K562 (cell line): ENCODE results near the gene HOXD9. TPM values are rescaled to one million over a fixed set of nuclear protein-coding genes. Genes with fewer than 3 reads are reported as not detected.

Source experiments
- ATAC-seq: fragments of 200-7000 bp; cut with Tn5 transposase; 3 replicates; pipeline ENCODE4 v1.9.1; 2020; ENCODE audit warnings: moderate library complexity
- BruUV-seq: library from RNA; stranded (reverse); fragments of 400-500 nt; replicated peaks from 2 replicates; lab custom pipeline; 2021; lab: Mats Ljungman, UMichigan
- CTCF ChIA-PET: fragments of 300-600 bp; formaldehyde crosslinking; extraction: SDS; loops from one replicate; lab custom pipeline; 2021; ENCODE audit warnings: low intra/inter-chr PET ratio; lab: Yijun Ruan, JAX
- POLR2A ChIA-PET: fragments of 300-600, 350-650 bp; sonication (Branson Sonifier 250); formaldehyde crosslinking; extraction: SDS; loops from one replicate; lab custom pipeline; 2021; ENCODE audit warnings: antibody characterized with exemption, inconsistent platforms; lab: Yijun Ruan, JAX
- DNase-seq, 4 experiments: peaks; one replicate each; pipeline versions ENCODE4 v3.0.0 to v3.0.0-alpha.2; 2011 to 2018; ENCODE audit warnings: low spot score in 3 of 4, mixed read lengths in 3 of 4; ENCODE audit errors: extremely low read depth in 1 of 4
- FAIRE-seq: peaks from 2 replicates; lab custom pipeline; 2011; peaks lifted over from hg19 to GRCh38; lab: Jason Lieb, UNC
- H2AFZ ChIP-seq: 2 replicates; pipeline ENCODE4 v1.6.0; 2011; ENCODE audit warnings: low read depth, low read length, control low read depth, inconsistent platforms
- H3K27ac ChIP-seq: fragments of 200-600 bp; 3 replicates; pipeline ENCODE4 v1.8.0; 2011; ENCODE audit warnings: low read depth, mild to moderate bottlenecking, control low read depth, inconsistent platforms, low read length, moderate library complexity, mixed read lengths; ENCODE audit errors: extremely low read depth
- H3K27me3 ChIP-seq, 2 experiments: fragments of 300-600 bp in 1 of 2; 2 replicates in 1 of 2; 3 replicates in 1 of 2; pipeline versions ENCODE4 v1.6.0 to v1.8.0; 2011; ENCODE audit warnings: inconsistent platforms in 2 of 2, low read length in 2 of 2, mild to moderate bottlenecking in 1 of 2, mixed read lengths in 1 of 2, moderate library complexity in 1 of 2; ENCODE audit not compliant: control insufficient read depth in 2 of 2, insufficient read depth in 2 of 2
- H3K36me3 ChIP-seq: fragments of 300-600 bp; 3 replicates; pipeline ENCODE4 v1.8.0; 2011; ENCODE audit warnings: mild to moderate bottlenecking, low read length, inconsistent platforms; ENCODE audit not compliant: control insufficient read depth, insufficient read depth
- H3K4me1 ChIP-seq, 2 experiments: fragments of 200-600 bp in 1 of 2; replicated peaks in 1 of 2; 2 replicates in 1 of 2; 3 replicates in 1 of 2; pipeline versions ENCODE4 v1.5.1 to v1.8.0; 2011; ENCODE audit warnings: inconsistent platforms in 2 of 2, low read length in 2 of 2, mild to moderate bottlenecking in 1 of 2, mixed read lengths in 1 of 2, moderate library complexity in 1 of 2; ENCODE audit not compliant: control insufficient read depth in 2 of 2, insufficient read depth in 2 of 2
- H3K4me2 ChIP-seq: 2 replicates; pipeline ENCODE4 v1.6.1; 2011; ENCODE audit warnings: low read length, control low read depth, inconsistent platforms, mixed read lengths; ENCODE audit not compliant: insufficient read depth
- H3K4me3 ChIP-seq: fragments of 200-600 bp; sonication (generic), shearing (Covaris generic); 2 replicates; pipeline ENCODE4 v1.5.1; 2016; ENCODE audit warnings: control low read depth, inconsistent platforms
- H3K79me2 ChIP-seq: fragments of 200-600 bp; 3 replicates; pipeline ENCODE4 v1.8.0; 2011; ENCODE audit warnings: low read length, inconsistent platforms; ENCODE audit not compliant: control insufficient read depth, insufficient read depth
- H3K9ac ChIP-seq, 2 experiments: 2 replicates each; pipeline versions ENCODE4 v1.6.0 to v1.6.1; 2011; ENCODE audit warnings: low read depth in 2 of 2, low read length in 2 of 2, control low read depth in 1 of 2, inconsistent platforms in 1 of 2, mild to moderate bottlenecking in 1 of 2, mixed read lengths in 1 of 2; ENCODE audit not compliant: insufficient read depth in 1 of 2
- H3K9me1 ChIP-seq: one replicate; pipeline ENCODE4 v1.6.0; 2011; ENCODE audit warnings: inconsistent platforms, mild to moderate bottlenecking, low read length, moderate library complexity; ENCODE audit not compliant: control insufficient read depth, insufficient read depth
- H3K9me3 ChIP-seq: replicated peaks from 2 replicates; pipeline ENCODE4 v1.5.1; 2011; ENCODE audit warnings: low read depth, low read length, inconsistent platforms; ENCODE audit not compliant: control insufficient read depth, insufficient read depth
- H4K20me1 ChIP-seq: replicated peaks from 2 replicates; pipeline ENCODE4 v1.6.1; 2011; ENCODE audit warnings: low read length, inconsistent platforms, mixed read lengths; ENCODE audit not compliant: control insufficient read depth, insufficient read depth
- ADNP ChIP-seq: fragments of 200-800 bp; sonication (Bioruptor generic); IDR thresholded peaks from 2 replicates; pipeline ENCODE4 v1.6.1; 2016; ENCODE audit warnings: missing genetic modification characterization, missing compliant biosample characterization
- CBX1 ChIP-seq: sonication (generic); IDR thresholded peaks from 2 replicates; pipeline ENCODE4 v1.6.1; 2016; ENCODE audit warnings: antibody characterized with exemption, low read depth, mild to moderate bottlenecking
- CEBPG ChIP-seq, 3 experiments: fragments of 200-800 bp in 1 of 3; sonication (Bioruptor generic) in 1 of 3; sonication (generic) in 1 of 3; formaldehyde crosslinking in 1 of 3; IDR thresholded peaks in 2 of 3; conservative IDR thresholded peaks in 1 of 3; 2 replicates each; pipeline versions ENCODE4 v1.6.1 to v1.8.0; 2016 to 2022; ENCODE audit warnings: missing compliant biosample characterization in 2 of 3, missing genetic modification characterization in 2 of 3, mild to moderate bottlenecking in 1 of 3, missing genetic modification reagents in 1 of 3
- CTCF ChIP-seq, 3 experiments: IDR thresholded peaks in 2 of 3; conservative IDR thresholded peaks in 1 of 3; 2 replicates each; pipeline ENCODE4 v1.5.1; 2011 to 2012; ENCODE audit warnings: low read length in 3 of 3, mild to moderate bottlenecking in 3 of 3, control low read depth in 2 of 3, improper control_type of control experiment in 1 of 3, inconsistent platforms in 1 of 3, low read depth in 1 of 3, mixed read lengths in 1 of 3, moderate library complexity in 1 of 3; ENCODE audit not compliant: insufficient read depth in 2 of 3
- DNMT1 ChIP-seq: fragments of 450-650 bp; IDR thresholded peaks from 2 replicates; pipeline ENCODE4 v1.6.1; 2016; ENCODE audit warnings: antibody characterized with exemption, mild to moderate bottlenecking
- JUNB ChIP-seq: fragments of 450-650 bp; formaldehyde crosslinking; conservative IDR thresholded peaks from 2 replicates; pipeline ENCODE4 v1.4.0; 2020; ENCODE audit warnings: mild to moderate bottlenecking
- MTF1 ChIP-seq: fragments of 250-450 bp; sonication (Bioruptor Pico); IDR thresholded peaks from 2 replicates; pipeline ENCODE4 v1.9.0; 2021; ENCODE audit warnings: moderate library complexity, mild to moderate bottlenecking, inconsistent platforms, borderline replicate concordance
- NFRKB ChIP-seq: fragments of 450-650 bp; IDR thresholded peaks from 2 replicates; pipeline ENCODE4 v1.6.1; 2016; ENCODE audit warnings: low read depth
- PCBP1 ChIP-seq: fragments of 200-400 bp; formaldehyde crosslinking; IDR thresholded peaks from 2 replicates; pipeline ENCODE4 v1.6.1; 2018; ENCODE audit warnings: mild to moderate bottlenecking, low read depth, low read length; ENCODE audit not compliant: poor library complexity, severe bottlenecking
- PCBP2 ChIP-seq: fragments of 200-400 bp; formaldehyde crosslinking; IDR thresholded peaks from 2 replicates; pipeline ENCODE4 v1.6.1; 2018; ENCODE audit warnings: low read length, low read depth, mild to moderate bottlenecking, moderate library complexity; ENCODE audit not compliant: poor library complexity, severe bottlenecking
- RAD21 ChIP-seq, 2 experiments: fragments of 250-450 bp in 1 of 2; fragments of 450-650 bp in 1 of 2; sonication (Bioruptor Pico) in 1 of 2; formaldehyde crosslinking in 1 of 2; IDR thresholded peaks in 1 of 2; conservative IDR thresholded peaks in 1 of 2; 2 replicates each; pipeline versions ENCODE4 v1.4.0 to v1.8.0; 2020 to 2022; ENCODE audit warnings: mild to moderate bottlenecking in 2 of 2, moderate library complexity in 1 of 2
- RCOR1 ChIP-seq, 2 experiments: IDR thresholded peaks; 2 replicates each; pipeline ENCODE4 v1.6.1; 2012; ENCODE audit warnings: low read depth in 2 of 2, low read length in 2 of 2, borderline replicate concordance in 1 of 2, improper control_type of control experiment in 1 of 2
- SAFB ChIP-seq: fragments of 200-400 bp; formaldehyde crosslinking; IDR thresholded peaks from 2 replicates; pipeline ENCODE4 v1.6.1; 2017; ENCODE audit warnings: low read depth, low read length, borderline replicate concordance
- SNIP1 ChIP-seq: fragments of 450-650 bp; IDR thresholded peaks from 2 replicates; pipeline ENCODE4 v1.7.1; 2017; ENCODE audit warnings: low read depth, mild to moderate bottlenecking
- SUPT5H ChIP-seq: fragments of 450-650 bp; IDR thresholded peaks from 2 replicates; pipeline ENCODE4 v1.6.1; 2016
- ZNF445 ChIP-seq: fragments of 250-450 bp; sonication (Bioruptor Pico); IDR thresholded peaks from 2 replicates; pipeline ENCODE4 v1.4.0; 2020; ENCODE audit warnings: low read depth, mild to moderate bottlenecking, moderate library complexity
- in situ Hi-C: fragments of 300-500 bp; cut with MboI; formaldehyde crosslinking; loops from 4 replicates; pipeline ENCODE4 v1.15.0; 2018; ENCODE audit warnings: inconsistent platforms, mixed read lengths
- intact Hi-C: fragments of 100-400 bp; cut with micrococcal nuclease; formaldehyde crosslinking; loops from 2 replicates; pipeline ENCODE4 v1.14.2; 2022
- polyA plus RNA-seq, 8 experiments: library from polyadenylated mRNA; depleted of rRNA in 4 of 8; stranded (reverse) in 5 of 8; unstranded in 3 of 8; fragments of >200 nt; fragmentation: Nextera tagmentation in 2 of 8; fragmentation: Illumina TruSeq in 1 of 8; extraction: Ambion mirVana in 2 of 8; extraction: Trizol in 1 of 8; gene quantifications; 2 replicates each; pipeline versions ENCODE4 v1.2.1 to v1.2.3, GENCODE V29; 2011 to 2014; ENCODE audit warnings: inconsistent platforms in 1 of 8, missing spikeins in 1 of 8
- total RNA-seq, 7 experiments: library from RNA; depleted of rRNA in 6 of 7; stranded (reverse); fragments of >200 nt in 6 of 7; fragmentation: Illumina TruSeq in 2 of 7; extraction: Trizol in 2 of 7; gene quantifications; 2 replicates each; pipeline versions ENCODE4 v1.2.1 to v1.2.3, GENCODE V29; 2011 to 2021; ENCODE audit warnings: low replicate concordance in 1 of 7
- TF ChIP-seq, protein P1 (sequence below), 2 experiments: fragments of 200-800 bp in 1 of 2; sonication (Bioruptor generic) in 1 of 2; sonication (generic) in 1 of 2; formaldehyde crosslinking in 1 of 2; IDR thresholded peaks in 1 of 2; conservative IDR thresholded peaks in 1 of 2; 2 replicates each; pipeline versions ENCODE4 v1.5.0 to v1.6.1; 2016 to 2020; ENCODE audit warnings: missing compliant biosample characterization in 1 of 2, missing genetic modification characterization in 1 of 2, missing genetic modification reagents in 1 of 2
- TF ChIP-seq, protein P2 (sequence below): fragments of 250-450 bp; sonication (Bioruptor Pico); IDR thresholded peaks from 2 replicates; pipeline ENCODE4 v1.8.0; 2021; ENCODE audit warnings: moderate library complexity, mild to moderate bottlenecking, inconsistent platforms

The HOXD9 gene
- total and polyA plus RNA-seq, 9 of the 15 experiments (the other 6 are each of a cell fraction or from before 2014, with no cell fraction given): not detected

GRCh38 chr2:176133389-176133788 lies 10.9 kb downstream of the HOXD9 start:
- peaks cover 48 to 72% of the 10 kb centered on the region in 2 experiments for H3K27me3 ChIP-seq
- H2AFZ ChIP-seq: no peak overlapping the region
- in situ Hi-C loops: loop anchor here (25.0 kb wide), 2 partner anchors 679 to 1629 kb away; no protein-coding TSS in a partner anchor
- ChIA-PET POLR2A (interaction anchor here (0.6 to 2.3 kb wide), 5 partner anchors 7 to 1573 kb away, joined by 3 to 5 read pairs (median 3); no protein-coding TSS in a partner anchor), CTCF (no interaction called here)
- no peaks in the 10 kb centered on the region for H3K36me3 ChIP-seq
- no peak overlapping the region for H3K27ac ChIP-seq
- H3K9me1 ChIP-seq: no peaks in the 10 kb centered on the region
- H3K9me3 ChIP-seq: no peaks in the 10 kb centered on the region
- ATAC-seq (no peak), FAIRE-seq (no peak), DNase-seq (no peak)
- no peak overlapping the region for H3K4me3 ChIP-seq
- H4K20me1 ChIP-seq: 0 out of 2 replicates have a peak, but pooled peaks cover 2% of the 10 kb centered on the region
- H3K4me1 ChIP-seq: peaks cover 0 to 27% of the 10 kb centered on the region in 2 experiments; a peak in 2 of 5 replicates
- H3K9ac ChIP-seq: no peak overlapping the region
- no peaks in the 10 kb centered on the region for H3K79me2 ChIP-seq
- intact Hi-C loops: no loop called here
- BruUV-seq: no TSS peak
- H3K4me2 ChIP-seq: no peak overlapping the region
- no peak for TF ChIP-seq CEBPG (CRISPR knock-in tag; IDR thresholded peaks at IDR 0.05)
- TF ChIP-seq CEBPG (tag; conservative IDR thresholded peaks at IDR 0.05 in 1 of 2, IDR thresholded peaks at IDR 0.05 in 1 of 2): no peak
- TF ChIP-seq, protein P1, sequence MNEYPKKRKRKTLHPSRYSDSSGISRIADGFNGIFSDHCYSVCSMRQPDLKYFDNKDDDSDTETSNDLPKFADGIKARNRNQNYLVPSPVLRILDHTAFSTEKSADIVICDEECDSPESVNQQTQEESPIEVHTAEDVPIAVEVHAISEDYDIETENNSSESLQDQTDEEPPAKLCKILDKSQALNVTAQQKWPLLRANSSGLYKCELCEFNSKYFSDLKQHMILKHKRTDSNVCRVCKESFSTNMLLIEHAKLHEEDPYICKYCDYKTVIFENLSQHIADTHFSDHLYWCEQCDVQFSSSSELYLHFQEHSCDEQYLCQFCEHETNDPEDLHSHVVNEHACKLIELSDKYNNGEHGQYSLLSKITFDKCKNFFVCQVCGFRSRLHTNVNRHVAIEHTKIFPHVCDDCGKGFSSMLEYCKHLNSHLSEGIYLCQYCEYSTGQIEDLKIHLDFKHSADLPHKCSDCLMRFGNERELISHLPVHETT (CRISPR knock-in tag; conservative IDR thresholded peaks at IDR 0.05 in 1 of 2, IDR thresholded peaks at IDR 0.05 in 1 of 2): no peak
- TF ChIP-seq NFRKB: no peak
- no peak for TF ChIP-seq MTF1 (CRISPR knock-in tag)
- TF ChIP-seq, protein P2, sequence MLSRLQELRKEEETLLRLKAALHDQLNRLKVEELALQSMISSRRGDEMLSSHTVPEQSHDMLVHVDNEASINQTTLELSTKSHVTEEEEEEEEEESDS: no peak
- TF ChIP-seq PCBP2: no peak
- TF ChIP-seq RCOR1 (IDR thresholded peaks at IDR 0.05; ENCODE audit: borderline replicate concordance in 1 of 2, low read depth in 2 of 2, low read length in 2 of 2): no peak
- TF ChIP-seq CTCF (IDR thresholded peaks at IDR 0.05 in 2 of 3, conservative IDR thresholded peaks at IDR 0.05 in 1 of 3; ENCODE audit: insufficient read depth in 2 of 3, low read depth in 1 of 3, low read length in 3 of 3): no peak
- TF ChIP-seq PCBP1: no peak
- no peak for TF ChIP-seq SAFB
- no peak for TF ChIP-seq RAD21 (CRISPR knock-in tag; conservative IDR thresholded peaks at IDR 0.05 in 1 of 2, IDR thresholded peaks at IDR 0.05 in 1 of 2)
- no peak for TF ChIP-seq DNMT1
- TF ChIP-seq SNIP1: no peak
- TF ChIP-seq ZNF445 (CRISPR knock-in tag): no peak
- no peak for TF ChIP-seq JUNB (CRISPR knock-in tag)
- TF ChIP-seq ADNP (tag): no peak
- no peak for TF ChIP-seq CBX1
- TF ChIP-seq SUPT5H: no peak
